GM18858 (cell line): Measurements from ENCODE around the gene RBM20.

Experiments used
- ATAC-seq: cut with Tn5 transposase; IDR thresholded peaks from one replicate; pipeline ENCODE4 v1.9.1; 2021; ENCODE audit not compliant: unreplicated experiment

Gene RBM20

GRCh38 chr10:110885932-110886674 lies 242.0 kb downstream of the RBM20 start:
- no peak for ATAC-seq

DNA sequence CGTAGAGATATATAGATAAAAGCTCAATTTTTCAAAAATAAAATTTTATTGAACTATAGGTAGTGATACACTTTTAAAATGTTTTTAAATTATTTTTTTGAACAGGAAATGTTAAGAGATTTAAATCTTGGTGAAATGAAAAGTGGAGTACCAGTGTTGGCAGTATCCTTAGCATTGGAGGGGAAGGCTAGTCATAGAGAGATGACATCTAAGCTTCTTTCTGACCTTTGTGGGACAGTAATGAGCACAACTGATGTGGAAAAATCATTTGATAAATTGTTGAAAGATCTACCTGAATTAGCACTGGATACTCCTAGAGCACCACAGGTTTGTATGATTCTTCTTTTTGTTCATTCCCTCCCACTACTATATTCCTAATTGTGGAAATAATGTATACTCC lies 243.4 kb downstream of the RBM20 start:
- no peak for ATAC-seq
